Measurements from ENCODE around the gene SCGB2A2.

DNA sequence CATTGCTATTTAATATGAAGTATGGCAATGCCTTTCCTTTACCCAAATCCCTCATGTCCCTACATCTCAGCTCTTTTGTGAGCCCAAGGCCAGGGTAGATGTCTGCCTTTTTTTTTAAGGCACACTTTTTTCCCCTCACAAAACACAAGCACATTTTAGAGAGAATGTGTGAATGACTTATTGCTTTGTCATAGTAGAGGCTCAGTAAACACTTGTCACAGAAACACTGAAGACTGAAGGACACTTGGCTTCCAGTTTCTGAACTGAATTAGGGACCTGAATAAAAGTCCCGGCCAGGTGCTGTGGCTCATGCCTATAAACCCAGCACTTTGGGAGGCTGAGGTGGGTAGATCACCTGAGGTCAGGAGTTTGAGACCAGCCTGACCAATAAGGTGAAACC lies 2.9 kb upstream of the SCGB2A2 start:
- TF ChIP-seq, protein P1, sequence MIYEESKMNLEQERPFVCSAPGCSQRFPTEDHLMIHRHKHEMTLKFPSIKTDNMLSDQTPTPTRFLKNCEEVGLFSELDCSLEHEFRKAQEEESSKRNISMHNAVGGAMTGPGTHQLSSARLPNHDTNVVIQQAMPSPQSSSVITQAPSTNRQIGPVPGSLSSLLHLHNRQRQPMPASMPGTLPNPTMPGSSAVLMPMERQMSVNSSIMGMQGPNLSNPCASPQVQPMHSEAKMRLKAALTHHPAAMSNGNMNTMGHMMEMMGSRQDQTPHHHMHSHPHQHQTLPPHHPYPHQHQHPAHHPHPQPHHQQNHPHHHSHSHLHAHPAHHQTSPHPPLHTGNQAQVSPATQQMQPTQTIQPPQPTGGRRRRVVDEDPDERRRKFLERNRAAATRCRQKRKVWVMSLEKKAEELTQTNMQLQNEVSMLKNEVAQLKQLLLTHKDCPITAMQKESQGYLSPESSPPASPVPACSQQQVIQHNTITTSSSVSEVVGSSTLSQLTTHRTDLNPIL (CRISPR knock-in tag; IDR thresholded peaks at IDR 0.05; ENCODE audit: low read depth), result no peak
- TF ChIP-seq ZFP3 (CRISPR knock-in tag; IDR thresholded peaks at IDR 0.05), result no peak
- TF ChIP-seq ZFP30 (CRISPR knock-in tag; IDR thresholded peaks at IDR 0.05), result no peak
- TF ChIP-seq PPARA (CRISPR knock-in tag; IDR thresholded peaks at IDR 0.05; ENCODE audit: borderline replicate concordance), result no peak
- no peak for TF ChIP-seq ZNF70 (CRISPR knock-in tag; IDR thresholded peaks at IDR 0.05)
- TF ChIP-seq, protein P2, sequence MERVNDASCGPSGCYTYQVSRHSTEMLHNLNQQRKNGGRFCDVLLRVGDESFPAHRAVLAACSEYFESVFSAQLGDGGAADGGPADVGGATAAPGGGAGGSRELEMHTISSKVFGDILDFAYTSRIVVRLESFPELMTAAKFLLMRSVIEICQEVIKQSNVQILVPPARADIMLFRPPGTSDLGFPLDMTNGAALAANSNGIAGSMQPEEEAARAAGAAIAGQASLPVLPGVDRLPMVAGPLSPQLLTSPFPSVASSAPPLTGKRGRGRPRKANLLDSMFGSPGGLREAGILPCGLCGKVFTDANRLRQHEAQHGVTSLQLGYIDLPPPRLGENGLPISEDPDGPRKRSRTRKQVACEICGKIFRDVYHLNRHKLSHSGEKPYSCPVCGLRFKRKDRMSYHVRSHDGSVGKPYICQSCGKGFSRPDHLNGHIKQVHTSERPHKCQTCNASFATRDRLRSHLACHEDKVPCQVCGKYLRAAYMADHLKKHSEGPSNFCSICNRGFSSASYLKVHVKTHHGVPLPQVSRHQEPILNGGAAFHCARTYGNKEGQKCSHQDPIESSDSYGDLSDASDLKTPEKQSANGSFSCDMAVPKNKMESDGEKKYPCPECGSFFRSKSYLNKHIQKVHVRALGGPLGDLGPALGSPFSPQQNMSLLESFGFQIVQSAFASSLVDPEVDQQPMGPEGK (CRISPR knock-in tag; IDR thresholded peaks at IDR 0.05; ENCODE audit: borderline replicate concordance), result no peak
